HepG2 (cell line): Measurements from ENCODE around the gene CES3. TPM values are rescaled to one million over a fixed set of nuclear protein-coding genes. Genes with fewer than 3 reads are reported as not detected.

ENCODE experiments used
- AGO1 ChIP-seq: fragments of 200-400 bp; formaldehyde crosslinking; IDR thresholded peaks from 2 replicates; pipeline ENCODE4 v1.6.1; 2017; ENCODE audit warnings: mild to moderate bottlenecking, low read depth, low read length, moderate library complexity; ENCODE audit not compliant: poor library complexity, severe bottlenecking
- ATF7-NPFF ChIP-seq: sonication (generic); formaldehyde crosslinking; IDR thresholded peaks from 2 replicates; pipeline ENCODE4 v1.8.1; 2023; ENCODE audit warnings: mild to moderate bottlenecking, low read depth, missing genetic modification reagents, moderate library complexity
- IKZF1 ChIP-seq: fragments of 450-650 bp; IDR thresholded peaks from 2 replicates; pipeline ENCODE4 v1.7.1; 2016
- JUN ChIP-seq: sonication (generic); formaldehyde crosslinking; IDR thresholded peaks from 2 replicates; pipeline ENCODE4 v1.4.0; 2020; ENCODE audit warnings: mild to moderate bottlenecking, missing genetic modification reagents
- LCORL ChIP-seq, 2 experiments: fragments of 450-650 bp in 1 of 2; sonication (generic) in 1 of 2; formaldehyde crosslinking in 1 of 2; IDR thresholded peaks; 2 replicates each; pipeline versions ENCODE4 v1.5.0 to v1.6.1; 2017 to 2020; ENCODE audit warnings: antibody characterized with exemption in 1 of 2, missing genetic modification reagents in 1 of 2
- MAX ChIP-seq: IDR thresholded peaks from 2 replicates; pipeline ENCODE4 v1.6.1; 2012; ENCODE audit warnings: inconsistent platforms
- MYNN ChIP-seq: sonication (generic); formaldehyde crosslinking; IDR thresholded peaks from 2 replicates; pipeline ENCODE4 v1.4.0; 2020; ENCODE audit warnings: mild to moderate bottlenecking, low read depth, missing genetic modification reagents
- NRL ChIP-seq: sonication (generic); formaldehyde crosslinking; IDR thresholded peaks from 2 replicates; pipeline ENCODE4 v1.5.0; 2020; ENCODE audit warnings: missing genetic modification reagents, mild to moderate bottlenecking, moderate library complexity, borderline replicate concordance
- PRDM15 ChIP-seq: sonication (generic); formaldehyde crosslinking; IDR thresholded peaks from 2 replicates; pipeline ENCODE4 v1.4.0; 2020; ENCODE audit warnings: missing genetic modification reagents
- RFXANK ChIP-seq: IDR thresholded peaks from 2 replicates; pipeline ENCODE4 v1.6.1; 2016
- SNAPC4 ChIP-seq: sonication (generic); formaldehyde crosslinking; IDR thresholded peaks from 2 replicates; pipeline ENCODE4 v1.4.0; 2020; ENCODE audit warnings: mild to moderate bottlenecking, missing genetic modification reagents
- SNAPC5 ChIP-seq: sonication (generic); formaldehyde crosslinking; IDR thresholded peaks from 2 replicates; pipeline ENCODE4 v1.8.1; 2023; ENCODE audit warnings: mild to moderate bottlenecking, missing genetic modification reagents, borderline replicate concordance
- STAG1 ChIP-seq: sonication (generic); formaldehyde crosslinking; IDR thresholded peaks from 2 replicates; pipeline ENCODE4 v1.4.0; 2020; ENCODE audit warnings: missing genetic modification reagents
- TIGD3 ChIP-seq: sonication (generic); formaldehyde crosslinking; IDR thresholded peaks from 2 replicates; pipeline ENCODE4 v1.5.1; 2020; ENCODE audit warnings: mild to moderate bottlenecking, missing genetic modification reagents, borderline replicate concordance
- ZFP1 ChIP-seq: IDR thresholded peaks from 2 replicates; pipeline ENCODE4 v1.6.1; 2016
- ZNF282 ChIP-seq: fragments of 450-650 bp; IDR thresholded peaks from 2 replicates; pipeline ENCODE4 v1.6.1; 2018; ENCODE audit not compliant: partially characterized antibody
- ZNF674 ChIP-seq: sonication (generic); formaldehyde crosslinking; IDR thresholded peaks from 2 replicates; pipeline ENCODE4 v1.5.0; 2020; ENCODE audit warnings: low read depth, mild to moderate bottlenecking, missing genetic modification reagents
- polyA plus RNA-seq, 8 experiments: library from polyadenylated mRNA; depleted of rRNA in 3 of 8; stranded (reverse) in 7 of 8; unstranded in 1 of 8; fragments of >200 nt; fragmentation: Illumina TruSeq in 4 of 8; extraction: Trizol in 4 of 8; gene quantifications; 2 replicates each; pipeline versions ENCODE4 v1.2.1 to v1.2.3, GENCODE V29; 2011 to 2016; ENCODE audit warnings: low read depth in 4 of 8, missing spikeins in 1 of 8, mixed read lengths in 1 of 8; ENCODE audit not compliant: insufficient read depth in 1 of 8
- total RNA-seq, 5 experiments: library from RNA; depleted of rRNA; stranded (reverse); fragments of >200 nt; fragmentation: Illumina TruSeq; extraction: Trizol; gene quantifications; 2 replicates each; pipeline ENCODE4 v1.2.3, GENCODE V29; 2016; ENCODE audit warnings: low read depth in 1 of 5

CES3 gene
- total and polyA plus RNA-seq, 2 of the 13 experiments (the other 11 are each of a cell fraction or from before 2014, with no cell fraction given): 6.6 to 17.4 TPM

- TF ChIP-seq SNAPC4 (CRISPR knock-in tag) (no peak), ATF7-NPFF (CRISPR knock-in tag) (peak; percentile 67; the same call in 1 of the 2 replicates), PRDM15 (CRISPR knock-in tag) (no peak), MAX (peak; percentile 58; the same call in 1 of the 2 replicates), ZNF282 (no peak), IKZF1 (no peak), STAG1 (peak; percentile 100), NRL (peak; percentile 56; the same call in 1 of the 2 replicates), ZFP1 (peak; percentile 67; the same call in 1 of the 2 replicates), SNAPC5 (CRISPR knock-in tag) (no peak), TIGD3 (no peak), RFXANK (CRISPR knock-in tag) (no peak), LCORL (IDR thresholded peaks at IDR 0.05) (no peak), LCORL (CRISPR knock-in tag; IDR thresholded peaks at IDR 0.05) (peak; percentile 80; the same call in 1 of the 2 replicates), MYNN (CRISPR knock-in tag) (no peak), AGO1 (no peak), JUN (no peak), ZNF674 (CRISPR knock-in tag) (no peak)
Observed at GRCh38 chr16:66977341-66978113, 16.5 kb downstream of the CES3 start (continued).
